ENCODE results near the gene HDDC2.

DNA sequence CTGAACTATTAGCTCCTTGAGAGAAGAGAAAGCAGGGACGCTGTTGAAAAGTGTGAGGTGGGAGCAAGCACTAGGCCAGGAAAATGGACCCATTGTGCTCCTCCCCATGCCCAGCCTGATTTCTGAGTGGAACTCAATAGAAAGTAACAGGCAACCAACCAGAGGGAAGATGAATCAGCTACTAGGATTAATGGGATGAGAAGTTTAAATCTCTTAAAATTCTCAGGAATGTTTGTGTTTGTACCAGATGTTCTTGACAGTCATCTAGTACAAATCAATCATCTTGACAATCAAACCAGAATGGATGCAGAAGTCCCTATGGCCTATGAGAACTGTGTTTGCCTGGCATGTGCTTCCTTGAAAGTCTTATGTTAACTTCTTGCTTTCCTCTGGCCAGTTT lies 48.9 kb downstream of the HDDC2 start:
- TF ChIP-seq CTCF (IDR thresholded peaks at IDR 0.05; ENCODE audit: insufficient read depth, low read length) (no peak), POLR2AphosphoS5 (IDR thresholded peaks at IDR 0.05; ENCODE audit: low read depth) (no peak), GABPA (IDR thresholded peaks at IDR 0.05; ENCODE audit: low read depth) (no peak)
- TF ChIP-seq, protein P1, sequence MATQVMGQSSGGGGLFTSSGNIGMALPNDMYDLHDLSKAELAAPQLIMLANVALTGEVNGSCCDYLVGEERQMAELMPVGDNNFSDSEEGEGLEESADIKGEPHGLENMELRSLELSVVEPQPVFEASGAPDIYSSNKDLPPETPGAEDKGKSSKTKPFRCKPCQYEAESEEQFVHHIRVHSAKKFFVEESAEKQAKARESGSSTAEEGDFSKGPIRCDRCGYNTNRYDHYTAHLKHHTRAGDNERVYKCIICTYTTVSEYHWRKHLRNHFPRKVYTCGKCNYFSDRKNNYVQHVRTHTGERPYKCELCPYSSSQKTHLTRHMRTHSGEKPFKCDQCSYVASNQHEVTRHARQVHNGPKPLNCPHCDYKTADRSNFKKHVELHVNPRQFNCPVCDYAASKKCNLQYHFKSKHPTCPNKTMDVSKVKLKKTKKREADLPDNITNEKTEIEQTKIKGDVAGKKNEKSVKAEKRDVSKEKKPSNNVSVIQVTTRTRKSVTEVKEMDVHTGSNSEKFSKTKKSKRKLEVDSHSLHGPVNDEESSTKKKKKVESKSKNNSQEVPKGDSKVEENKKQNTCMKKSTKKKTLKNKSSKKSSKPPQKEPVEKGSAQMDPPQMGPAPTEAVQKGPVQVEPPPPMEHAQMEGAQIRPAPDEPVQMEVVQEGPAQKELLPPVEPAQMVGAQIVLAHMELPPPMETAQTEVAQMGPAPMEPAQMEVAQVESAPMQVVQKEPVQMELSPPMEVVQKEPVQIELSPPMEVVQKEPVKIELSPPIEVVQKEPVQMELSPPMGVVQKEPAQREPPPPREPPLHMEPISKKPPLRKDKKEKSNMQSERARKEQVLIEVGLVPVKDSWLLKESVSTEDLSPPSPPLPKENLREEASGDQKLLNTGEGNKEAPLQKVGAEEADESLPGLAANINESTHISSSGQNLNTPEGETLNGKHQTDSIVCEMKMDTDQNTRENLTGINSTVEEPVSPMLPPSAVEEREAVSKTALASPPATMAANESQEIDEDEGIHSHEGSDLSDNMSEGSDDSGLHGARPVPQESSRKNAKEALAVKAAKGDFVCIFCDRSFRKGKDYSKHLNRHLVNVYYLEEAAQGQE (IDR thresholded peaks at IDR 0.05; ENCODE audit: insufficient replicate concordance, low read depth): no peak
